ENCODE results near the gene ZNF581.

The ZNF581 gene

DNA sequence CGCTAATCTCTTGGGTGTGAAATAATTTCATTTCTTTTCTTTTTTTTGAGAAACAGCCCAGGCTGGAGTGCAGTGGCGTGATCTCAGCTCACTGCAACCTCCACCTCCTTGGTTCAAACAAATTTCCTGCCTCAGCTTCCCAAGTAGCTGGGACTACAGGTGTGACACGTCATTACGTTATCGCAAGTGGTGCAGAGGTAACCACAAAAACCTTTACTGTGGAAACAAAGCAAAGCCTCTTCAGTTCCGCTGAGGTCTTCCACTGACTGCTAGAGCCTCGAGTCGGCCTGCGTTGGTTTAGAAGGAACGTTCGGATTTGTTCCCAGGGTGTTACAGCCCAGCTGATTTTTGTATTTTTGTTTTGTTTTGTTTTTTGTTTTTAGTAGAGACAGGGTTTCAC is 17.1 kb upstream of the ZNF581 start:
- Histone ChIP-seq H3K36me3 (ENCODE audit: control insufficient read depth, insufficient read depth, low read length) (peaks cover under 1% of the 10 kb centered on the region), H3K27ac (ENCODE audit: insufficient read depth, low read depth, low read length, poor library complexity, severe bottlenecking) (no peak overlapping the region), H3K9me3 (ENCODE audit: control insufficient read depth, low read length) (no peaks in the 10 kb centered on the region), H3K4me3 (ENCODE audit: insufficient read depth, low read depth, low read length) (no peak overlapping the region), H3K27me3 (ENCODE audit: control insufficient read depth, insufficient read depth, low read length, poor library complexity, severe bottlenecking) (no peaks in the 10 kb centered on the region), H3K4me1 (ENCODE audit: control insufficient read depth, insufficient read depth, low read length) (no peaks in the 10 kb centered on the region)
- whole genome bisulfite sequencing, 2 experiments, result 93 to 95% methylated on average over 11 of the region's 11 CpGs

DNA sequence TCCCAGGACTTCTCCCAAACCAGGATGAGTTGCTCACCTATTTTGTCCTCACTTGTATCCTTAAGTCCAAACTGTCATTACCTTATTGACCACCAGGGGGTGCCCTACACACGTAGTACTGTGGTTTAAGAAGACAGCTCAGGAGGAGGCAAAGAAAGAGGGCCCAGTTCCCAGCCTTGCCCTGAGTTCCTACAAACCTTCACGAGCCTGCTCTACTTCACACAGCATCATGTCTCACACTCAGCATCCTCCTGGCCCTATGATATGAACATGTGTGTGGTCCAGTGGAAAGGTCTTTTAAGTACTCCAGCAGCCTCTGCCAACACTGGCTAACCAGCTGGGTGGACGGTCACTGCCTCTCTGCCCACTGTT is 11.0 kb upstream of the ZNF581 start:
- H3K4me3 ChIP-seq (ENCODE audit: insufficient read depth, low read depth, low read length), result no peak overlapping the region
- 32 to 38% methylated on average over 3 of the region's 3 CpGs for WGBS, 2 experiments
- peaks cover 8% of the 10 kb centered on the region for H3K4me1 ChIP-seq (ENCODE audit: control insufficient read depth, insufficient read depth, low read length)
- no peak overlapping the region for H3K27ac ChIP-seq (ENCODE audit: insufficient read depth, low read depth, low read length, poor library complexity, severe bottlenecking)
- H3K36me3 ChIP-seq (ENCODE audit: control insufficient read depth, insufficient read depth, low read length), result no peaks in the 10 kb centered on the region
- no peaks in the 10 kb centered on the region for H3K27me3 ChIP-seq (ENCODE audit: control insufficient read depth, insufficient read depth, low read length, poor library complexity, severe bottlenecking)
- no peaks in the 10 kb centered on the region for H3K9me3 ChIP-seq (ENCODE audit: control insufficient read depth, low read length)

DNA sequence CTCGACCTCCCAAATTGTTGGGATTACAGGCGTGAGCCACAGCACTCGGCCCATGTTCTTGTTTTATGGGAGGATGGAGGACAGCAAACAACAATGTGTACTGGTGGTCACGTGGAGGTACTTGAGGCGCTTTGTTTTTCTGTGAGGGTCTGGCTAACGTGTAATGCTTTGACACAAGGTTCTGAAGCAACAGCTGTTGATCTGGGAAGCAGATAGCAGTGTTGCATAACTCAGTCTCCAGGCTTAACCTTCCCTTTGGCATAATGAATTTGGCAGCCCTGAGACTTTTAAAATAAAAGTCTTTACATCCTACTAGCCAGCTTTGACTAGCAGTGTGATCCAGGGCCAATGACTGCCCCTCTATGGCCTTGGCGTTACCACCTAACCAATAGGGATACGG is 9.6 kb upstream of the ZNF581 start:
- WGBS, 2 experiments, result 95 to 97% methylated on average over 8 of the region's 8 CpGs
- Histone ChIP-seq H3K9me3 (ENCODE audit: control insufficient read depth, low read length) (no peaks in the 10 kb centered on the region), H3K4me3 (ENCODE audit: insufficient read depth, low read depth, low read length) (no peak overlapping the region), H3K27me3 (ENCODE audit: control insufficient read depth, insufficient read depth, low read length, poor library complexity, severe bottlenecking) (no peaks in the 10 kb centered on the region), H3K4me1 (ENCODE audit: control insufficient read depth, insufficient read depth, low read length) (peaks cover 8% of the 10 kb centered on the region), H3K27ac (ENCODE audit: insufficient read depth, low read depth, low read length, poor library complexity, severe bottlenecking) (no peak overlapping the region), H3K36me3 (ENCODE audit: control insufficient read depth, insufficient read depth, low read length) (no peaks in the 10 kb centered on the region)

DNA sequence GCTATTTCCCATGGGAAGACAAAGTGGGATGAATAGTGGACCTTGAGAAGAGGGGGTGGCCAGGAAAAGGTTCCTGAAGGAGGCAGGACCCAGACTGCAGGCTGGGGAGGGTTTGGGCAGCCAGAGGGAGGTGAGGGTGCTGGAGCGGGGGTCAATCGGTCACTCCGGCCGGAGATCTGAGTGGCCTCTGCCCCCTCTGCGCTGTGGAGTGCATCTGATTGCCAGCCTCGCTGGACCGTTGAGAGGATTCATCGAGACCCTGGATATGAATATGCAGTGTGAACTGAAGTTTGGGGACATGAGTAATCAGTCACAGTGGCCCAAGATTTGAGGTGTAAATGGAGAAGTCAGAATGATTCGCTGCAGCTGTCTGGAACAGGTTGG is 8.1 kb upstream of the ZNF581 start:
- Histone ChIP-seq H3K4me1 (ENCODE audit: control insufficient read depth, insufficient read depth, low read length) (peaks cover 13% of the 10 kb centered on the region), H3K9me3 (ENCODE audit: control insufficient read depth, low read length) (no peaks in the 10 kb centered on the region), H3K27ac (ENCODE audit: insufficient read depth, low read depth, low read length, poor library complexity, severe bottlenecking) (peak overlapping the region; percentile 41), H3K4me3 (ENCODE audit: insufficient read depth, low read depth, low read length) (peak overlapping the region; percentile 69), H3K36me3 (ENCODE audit: control insufficient read depth, insufficient read depth, low read length) (no peaks in the 10 kb centered on the region), H3K27me3 (ENCODE audit: control insufficient read depth, insufficient read depth, low read length, poor library complexity, severe bottlenecking) (no peaks in the 10 kb centered on the region)
- 9 to 12% methylated on average over 9 of the region's 9 CpGs for WGBS, 2 experiments

DNA sequence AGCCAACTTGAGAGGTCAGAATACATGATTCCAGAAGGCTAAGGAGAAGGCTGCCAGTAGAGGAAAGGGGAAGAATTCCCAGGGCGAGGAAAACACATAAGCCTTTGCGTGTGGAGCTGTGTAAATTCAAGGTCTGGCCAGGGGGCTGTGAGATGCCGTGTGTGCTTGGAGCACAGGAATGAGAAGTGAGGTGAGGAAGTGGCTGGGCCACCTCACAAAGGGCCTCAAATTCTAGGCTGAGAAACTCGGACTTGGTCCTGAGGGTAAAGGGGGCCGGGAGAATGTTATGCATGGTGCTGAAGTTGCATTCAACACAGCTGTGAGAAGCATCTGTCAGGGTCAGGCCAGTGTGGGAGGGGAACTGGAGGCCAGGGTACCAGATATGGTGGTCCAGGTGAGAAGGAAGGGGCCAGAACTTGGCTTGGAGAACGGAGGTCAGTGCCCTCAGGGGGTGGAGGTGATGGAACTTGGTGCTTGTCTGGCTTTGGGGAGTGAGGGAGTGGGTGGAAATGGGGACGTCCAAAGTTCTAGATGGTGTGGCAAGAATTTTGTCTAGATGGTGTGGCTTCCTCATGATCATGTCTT is 7.5 kb upstream of the ZNF581 start:
- H3K27me3 ChIP-seq (ENCODE audit: control insufficient read depth, insufficient read depth, low read length, poor library complexity, severe bottlenecking), result no peaks in the 10 kb centered on the region
- H3K4me1 ChIP-seq (ENCODE audit: control insufficient read depth, insufficient read depth, low read length), result peaks cover 13% of the 10 kb centered on the region
- H3K4me3 ChIP-seq (ENCODE audit: insufficient read depth, low read depth, low read length), result peak overlapping the region; percentile 69
- no peaks in the 10 kb centered on the region for H3K36me3 ChIP-seq (ENCODE audit: control insufficient read depth, insufficient read depth, low read length)
- 81 to 85% methylated on average over 7 of the region's 7 CpGs for WGBS, 2 experiments
- no peak overlapping the region for H3K27ac ChIP-seq (ENCODE audit: insufficient read depth, low read depth, low read length, poor library complexity, severe bottlenecking)
- H3K9me3 ChIP-seq (ENCODE audit: control insufficient read depth, low read length), result no peaks in the 10 kb centered on the region

DNA sequence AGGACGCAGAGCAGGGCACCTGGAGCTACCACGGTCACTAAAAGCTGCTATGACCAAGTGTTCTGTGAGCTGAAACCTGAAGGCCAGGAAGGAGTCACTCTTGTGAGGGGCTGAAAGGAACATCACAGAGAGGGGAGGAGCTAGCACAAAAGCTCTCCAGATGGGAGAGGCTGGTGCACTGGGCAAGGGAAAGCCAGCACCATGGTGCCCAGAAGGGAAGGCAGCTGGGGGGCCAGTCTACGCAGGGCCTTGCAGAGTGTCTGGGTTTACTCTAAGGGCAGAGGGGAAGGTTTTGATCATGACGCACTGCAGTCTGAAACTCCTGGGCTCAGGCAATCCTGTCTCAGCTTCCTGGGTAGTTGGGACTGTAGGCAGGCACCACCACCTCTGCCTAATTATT is 6.7 kb upstream of the ZNF581 start:
- Histone ChIP-seq H3K36me3 (ENCODE audit: control insufficient read depth, insufficient read depth, low read length) (no peaks in the 10 kb centered on the region), H3K9me3 (ENCODE audit: control insufficient read depth, low read length) (no peaks in the 10 kb centered on the region), H3K27ac (ENCODE audit: insufficient read depth, low read depth, low read length, poor library complexity, severe bottlenecking) (no peak overlapping the region), H3K27me3 (ENCODE audit: control insufficient read depth, insufficient read depth, low read length, poor library complexity, severe bottlenecking) (no peaks in the 10 kb centered on the region), H3K4me3 (ENCODE audit: insufficient read depth, low read depth, low read length) (no peak overlapping the region), H3K4me1 (ENCODE audit: control insufficient read depth, insufficient read depth, low read length) (peaks cover 13% of the 10 kb centered on the region)
- 94% methylated on average over 4 of the region's 4 CpGs for WGBS, 2 experiments

DNA sequence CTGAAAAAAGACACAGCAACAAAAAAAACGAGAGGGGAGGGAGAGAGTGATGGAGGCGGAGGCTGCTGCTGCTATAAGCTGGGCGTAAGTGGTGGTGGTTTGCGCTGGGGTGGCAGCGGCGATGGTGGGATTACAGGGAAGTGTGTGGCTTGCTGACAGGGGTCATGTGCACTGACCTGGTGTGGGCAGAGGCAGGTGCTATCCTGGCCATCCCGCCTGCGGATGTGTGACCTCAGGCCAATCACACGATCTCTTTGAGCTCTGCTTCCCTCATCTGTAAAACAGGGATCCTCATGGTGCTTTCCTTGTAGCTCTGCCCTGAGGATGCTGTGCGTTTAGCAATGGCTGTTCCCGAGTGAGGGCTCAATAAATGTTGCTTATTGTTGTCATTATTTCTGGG is 5.9 kb upstream of the ZNF581 start:
- H3K9me3 ChIP-seq (ENCODE audit: control insufficient read depth, low read length), result no peaks in the 10 kb centered on the region
- 83 to 85% methylated on average over 11 of the region's 11 CpGs for WGBS, 2 experiments
- no peak overlapping the region for H3K4me3 ChIP-seq (ENCODE audit: insufficient read depth, low read depth, low read length)
- no peaks in the 10 kb centered on the region for H3K27me3 ChIP-seq (ENCODE audit: control insufficient read depth, insufficient read depth, low read length, poor library complexity, severe bottlenecking)
- peaks cover 13% of the 10 kb centered on the region for H3K4me1 ChIP-seq (ENCODE audit: control insufficient read depth, insufficient read depth, low read length)
- H3K27ac ChIP-seq (ENCODE audit: insufficient read depth, low read depth, low read length, poor library complexity, severe bottlenecking), result no peak overlapping the region
- no peaks in the 10 kb centered on the region for H3K36me3 ChIP-seq (ENCODE audit: control insufficient read depth, insufficient read depth, low read length)

DNA sequence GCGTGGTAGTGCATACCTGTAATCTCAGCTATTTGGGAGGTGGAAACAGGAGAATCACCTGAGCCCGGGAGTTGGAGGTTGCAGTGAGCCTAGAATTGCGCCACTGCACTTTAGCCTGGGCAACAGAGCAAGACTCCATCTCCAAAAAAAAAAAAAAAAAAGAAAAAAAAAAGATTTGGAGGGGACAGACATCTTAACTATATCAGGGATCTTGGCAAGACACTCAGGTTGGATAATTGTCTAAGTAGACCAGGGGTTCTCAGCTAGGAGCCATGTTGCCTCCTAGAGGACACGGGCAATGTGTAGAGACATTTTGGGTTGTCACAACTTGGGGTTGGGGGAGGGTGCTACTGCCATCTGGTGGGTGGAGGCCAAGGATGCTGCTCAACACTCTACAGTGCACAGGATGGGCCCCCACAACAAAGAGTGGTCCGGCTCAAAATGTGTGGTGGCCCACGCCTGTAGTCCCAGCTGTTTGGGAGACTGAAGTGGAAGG is 4.5 kb upstream of the ZNF581 start:
- Histone ChIP-seq H3K36me3 (ENCODE audit: control insufficient read depth, insufficient read depth, low read length) (no peaks in the 10 kb centered on the region), H3K27me3 (ENCODE audit: control insufficient read depth, insufficient read depth, low read length, poor library complexity, severe bottlenecking) (no peaks in the 10 kb centered on the region), H3K27ac (ENCODE audit: insufficient read depth, low read depth, low read length, poor library complexity, severe bottlenecking) (no peak overlapping the region), H3K9me3 (ENCODE audit: control insufficient read depth, low read length) (no peaks in the 10 kb centered on the region), H3K4me1 (ENCODE audit: control insufficient read depth, insufficient read depth, low read length) (peaks cover 21% of the 10 kb centered on the region), H3K4me3 (ENCODE audit: insufficient read depth, low read depth, low read length) (no peak overlapping the region)
- 90 to 91% methylated on average over 6 of the region's 6 CpGs for WGBS, 2 experiments

DNA sequence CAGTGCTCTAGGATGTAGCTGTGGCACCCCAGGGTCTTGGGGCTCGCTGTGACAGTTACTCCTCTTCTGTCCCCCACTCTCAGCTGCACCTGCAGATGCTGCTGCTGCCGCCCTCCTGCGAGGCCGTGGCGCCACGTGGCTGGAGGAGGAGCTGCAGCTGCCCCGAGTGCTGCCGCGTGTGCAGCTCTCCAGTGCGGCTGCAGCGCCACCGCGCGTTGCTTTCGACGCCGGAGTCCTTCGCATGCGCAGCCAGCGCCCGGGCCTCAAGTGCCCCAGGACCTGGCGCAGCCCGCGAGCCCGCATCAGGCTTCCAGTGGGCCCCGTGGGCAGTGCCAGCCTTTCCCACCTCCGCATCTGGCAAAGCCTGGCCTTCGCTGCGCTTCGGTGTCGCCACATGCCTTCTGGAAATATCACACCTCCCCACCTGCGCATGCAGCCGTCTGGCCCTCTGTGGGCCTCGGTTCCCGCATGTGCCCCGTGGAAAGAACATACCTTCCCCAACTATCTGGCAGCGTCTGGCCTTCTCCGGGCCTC is 3.3 kb upstream of the ZNF581 start:
- no peaks in the 10 kb centered on the region for H3K27me3 ChIP-seq (ENCODE audit: control insufficient read depth, insufficient read depth, low read length, poor library complexity, severe bottlenecking)
- H3K9me3 ChIP-seq (ENCODE audit: control insufficient read depth, low read length), result no peaks in the 10 kb centered on the region
- H3K27ac ChIP-seq (ENCODE audit: insufficient read depth, low read depth, low read length, poor library complexity, severe bottlenecking), result peak overlapping the region; percentile 62
- H3K36me3 ChIP-seq (ENCODE audit: control insufficient read depth, insufficient read depth, low read length), result peaks cover 8% of the 10 kb centered on the region
- 79 to 83% methylated on average over 38 of the region's 38 CpGs for WGBS, 2 experiments
- peak overlapping the region; percentile 59 for H3K4me3 ChIP-seq (ENCODE audit: insufficient read depth, low read depth, low read length)
- peaks cover 30% of the 10 kb centered on the region for H3K4me1 ChIP-seq (ENCODE audit: control insufficient read depth, insufficient read depth, low read length)

DNA sequence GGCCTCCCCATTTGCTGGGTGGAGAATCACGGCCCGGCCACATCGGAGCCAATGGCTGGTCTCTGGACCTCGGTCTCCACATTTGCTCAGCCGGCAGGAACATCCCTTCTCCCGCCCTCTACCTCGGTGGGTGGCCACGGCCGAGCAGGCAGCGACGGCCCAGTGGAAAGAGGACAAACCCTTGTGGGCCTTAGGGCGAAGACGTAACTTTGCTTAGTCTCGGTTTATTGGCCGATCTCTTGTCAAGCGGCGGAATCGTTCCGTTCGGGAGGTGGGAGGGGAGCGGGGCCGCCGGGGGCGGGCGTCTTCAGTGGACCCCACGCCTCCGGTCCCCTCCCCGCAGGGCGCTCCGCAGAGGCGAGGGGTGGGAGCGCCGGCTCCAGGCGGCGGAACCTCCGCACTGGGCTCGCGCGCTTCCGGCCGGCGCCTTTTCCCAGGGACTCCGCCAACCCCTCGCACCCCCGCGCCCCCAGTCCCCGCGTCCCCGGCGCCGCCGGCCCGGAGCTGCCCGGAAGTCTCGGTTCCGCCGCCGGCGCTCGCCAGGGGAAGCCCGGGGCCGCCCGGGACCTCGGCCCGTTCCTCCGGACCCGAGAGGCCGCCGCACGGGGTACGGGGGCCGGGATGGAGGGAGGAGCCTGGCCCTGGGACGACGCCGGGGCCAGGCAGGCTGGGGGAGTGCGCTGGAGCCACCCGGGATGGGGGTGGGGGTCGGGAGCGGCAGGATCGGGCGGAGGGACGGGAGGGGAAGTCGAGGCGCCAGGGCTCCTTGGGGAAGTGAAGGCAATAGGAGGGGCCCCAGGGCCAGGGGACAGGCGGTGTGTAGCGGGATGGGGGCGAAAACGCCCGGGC is 2.6 kb upstream of the ZNF581 start, which contains the start of gene ZNF580:
Gene ZNF580, plus strand, starts transcription at position 426 of the 849 bp plus-strand sequence. CDS start 1,507 bp downstream, outside the sequence.
- H3K9me3 ChIP-seq (ENCODE audit: control insufficient read depth, low read length), result no peaks in the 10 kb centered on the region
- 1 to 2% methylated on average over 89 of the region's 89 CpGs for WGBS, 2 experiments
- peaks cover 14% of the 10 kb centered on the region for H3K36me3 ChIP-seq (ENCODE audit: control insufficient read depth, insufficient read depth, low read length)
- peaks cover 26% of the 10 kb centered on the region for H3K4me1 ChIP-seq (ENCODE audit: control insufficient read depth, insufficient read depth, low read length)
- peak within 1 kb of the TSS; percentile 62 for H3K27ac ChIP-seq (ENCODE audit: insufficient read depth, low read depth, low read length, poor library complexity, severe bottlenecking)
- H3K27me3 ChIP-seq (ENCODE audit: control insufficient read depth, insufficient read depth, low read length, poor library complexity, severe bottlenecking), result no peaks in the 10 kb centered on the region
- peak within 1 kb of the TSS; percentile 59 for H3K4me3 ChIP-seq (ENCODE audit: insufficient read depth, low read depth, low read length)

All from ectodermal cell (in vitro differentiated cells).